Measurements from ENCODE around the gene NAP1L1. TPM values are rescaled to one million over a fixed set of nuclear protein-coding genes. Genes with fewer than 3 reads are reported as not detected.

NAP1L1 gene
- total RNA-seq, 1 donor, result 203 TPM

GRCh38 chr12:76035045-76035444 is 49.4 kb downstream of the NAP1L1 start:
- Histone ChIP-seq H3K4me2 (ENCODE audit: insufficient read depth, low read length) (no peak overlapping the region), H2AFZ (ENCODE audit: low read length) (no peak overlapping the region)

DNA sequence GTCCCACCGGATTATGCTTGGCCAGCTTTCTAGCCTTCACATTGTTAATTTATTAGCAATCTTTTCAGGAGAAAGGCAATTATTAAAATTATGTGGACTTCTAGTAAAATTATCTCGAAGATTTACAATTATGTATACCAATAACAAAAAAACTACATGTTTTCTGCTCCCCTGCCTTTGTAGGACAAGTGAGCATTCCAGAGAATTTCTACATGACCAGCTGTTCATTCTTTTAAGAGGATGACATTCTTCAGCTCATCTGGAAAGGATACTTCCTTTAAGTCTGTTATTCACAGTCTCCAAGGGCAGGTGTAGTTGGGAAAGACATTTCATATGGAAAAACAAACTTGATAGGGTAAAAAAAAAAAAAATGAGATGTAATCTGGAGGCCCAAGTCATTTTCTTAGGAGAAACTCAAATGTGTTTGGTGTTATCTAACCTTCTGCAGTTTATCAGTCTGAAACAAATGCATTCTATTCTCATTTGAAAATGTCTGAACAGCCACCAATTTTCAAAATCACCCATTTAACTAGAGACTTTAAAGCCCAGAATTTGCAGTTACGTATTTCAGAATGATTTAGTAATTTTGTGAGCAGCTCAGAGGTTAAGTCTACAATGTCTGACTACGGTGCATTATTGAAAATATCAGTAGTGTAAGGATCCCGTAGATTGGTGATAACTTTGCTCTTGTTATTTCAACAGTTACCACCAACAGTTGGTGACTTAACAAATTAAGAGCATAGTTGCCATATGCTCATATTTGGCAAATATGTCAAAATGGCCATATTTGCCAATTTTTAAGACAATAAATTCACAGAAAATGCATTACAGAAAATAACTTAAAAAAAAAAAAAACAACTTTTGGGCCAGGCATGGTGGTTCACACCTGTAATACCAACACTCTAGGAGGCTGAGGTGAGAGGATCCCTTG is 51.1 kb downstream of the NAP1L1 start:
- Histone ChIP-seq H3K27ac (ENCODE audit: low read depth, low read length) (peak overlapping the region; percentile 91), H3K36me3 (ENCODE audit: insufficient read depth, low read length) (peaks cover 12% of the 10 kb centered on the region), H3K4me3 (ENCODE audit: insufficient read depth, low read length) (peak overlapping the region; percentile 96), H3K4me1 (ENCODE audit: insufficient read depth, low read length) (peaks cover 31% of the 10 kb centered on the region), H3K9me3 (ENCODE audit: low read depth, low read length) (no peaks in the 10 kb centered on the region), H2AFZ (ENCODE audit: low read length) (no peak overlapping the region), H4K20me1 (ENCODE audit: insufficient read depth, low read length) (peaks cover 11% of the 10 kb centered on the region), H3K79me2 (ENCODE audit: insufficient read depth, low read length) (peaks cover 66% of the 10 kb centered on the region), H3K4me2 (ENCODE audit: insufficient read depth, low read length) (peak overlapping the region; percentile 94), H3K27me3 (ENCODE audit: insufficient read depth, low read length) (no peaks in the 10 kb centered on the region)
- DNase-seq (ENCODE audit: insufficient read length, low spot score, missing footprints), result no peak
- no peak for TF ChIP-seq CTCF (IDR thresholded peaks at IDR 0.05; ENCODE audit: extremely low read depth, low read depth, low read length)

More at GRCh38 chr12:76035045-76035444, 49.4 kb downstream of the NAP1L1 start:
- Histone ChIP-seq H3K36me3 (ENCODE audit: insufficient read depth, low read length) (no peaks in the 10 kb centered on the region), H4K20me1 (ENCODE audit: insufficient read depth, low read length) (peaks cover 5% of the 10 kb centered on the region), H3K27ac (ENCODE audit: low read depth, low read length) (no peak overlapping the region), H3K4me1 (ENCODE audit: insufficient read depth, low read length) (peaks cover 29% of the 10 kb centered on the region), H3K27me3 (ENCODE audit: insufficient read depth, low read length) (no peaks in the 10 kb centered on the region), H3K9me3 (ENCODE audit: low read depth, low read length) (no peaks in the 10 kb centered on the region), H3K79me2 (ENCODE audit: insufficient read depth, low read length) (peaks cover 50% of the 10 kb centered on the region), H3K4me3 (ENCODE audit: insufficient read depth, low read length) (no peak overlapping the region)
- no peak for TF ChIP-seq CTCF (IDR thresholded peaks at IDR 0.05; ENCODE audit: extremely low read depth, low read depth, low read length)
- DNase-seq (ENCODE audit: insufficient read length, low spot score, missing footprints), result no peak

DNA sequence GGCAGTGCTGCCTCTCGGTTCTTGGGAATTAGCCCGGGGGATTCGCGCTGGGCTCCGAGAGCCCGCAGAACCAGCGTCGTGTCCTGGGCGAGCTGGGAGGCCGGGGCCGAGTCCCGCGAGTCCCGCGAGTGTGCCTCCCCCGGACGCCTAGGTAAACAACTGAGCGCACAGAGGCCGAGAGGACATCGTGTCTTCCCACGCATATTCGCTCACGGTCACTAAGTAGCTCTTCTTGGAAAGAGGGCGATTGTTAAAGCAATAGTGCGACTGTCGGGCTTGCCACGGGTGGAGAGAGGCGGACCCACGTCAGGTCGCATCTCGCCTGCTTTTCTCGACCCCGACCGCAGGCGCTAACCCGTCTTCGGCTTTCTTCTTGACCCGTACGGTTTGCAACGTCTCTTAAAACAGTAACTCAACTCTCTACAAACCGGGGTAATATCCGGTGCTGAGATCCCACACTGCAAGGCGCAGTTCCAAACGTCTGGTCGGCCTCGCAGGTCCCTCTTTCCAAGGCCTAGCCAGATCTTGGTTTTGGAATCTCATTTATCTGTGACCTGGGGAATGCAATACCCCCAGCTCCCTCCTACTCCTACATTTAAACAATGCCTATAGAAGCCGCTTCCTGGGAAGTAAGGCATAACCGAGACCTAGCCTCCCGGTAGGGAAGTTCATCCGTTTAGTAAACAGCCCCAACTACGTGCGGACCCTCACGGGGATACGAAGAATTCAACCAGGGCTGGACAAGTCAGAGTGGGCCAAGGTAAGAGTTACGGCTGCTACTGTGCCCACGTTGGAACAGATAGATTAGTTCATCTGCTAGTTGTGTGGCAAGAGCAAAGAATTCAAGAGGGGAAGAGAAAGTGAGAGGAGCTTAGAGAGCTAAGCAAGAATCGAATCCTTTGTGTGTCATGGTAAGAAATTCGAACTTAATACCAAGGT is 52.2 kb downstream of the NAP1L1 start:
- peak overlapping the region; percentile 94 for H3K4me2 ChIP-seq (ENCODE audit: insufficient read depth, low read length)
- TF ChIP-seq CTCF (IDR thresholded peaks at IDR 0.05; ENCODE audit: extremely low read depth, low read depth, low read length), result no peak
- no peaks in the 10 kb centered on the region for H3K9me3 ChIP-seq (ENCODE audit: low read depth, low read length)
- peaks cover 23% of the 10 kb centered on the region for H3K4me1 ChIP-seq (ENCODE audit: insufficient read depth, low read length)
- H3K36me3 ChIP-seq (ENCODE audit: insufficient read depth, low read length), result peaks cover 19% of the 10 kb centered on the region
- peak overlapping the region; percentile 91 for H3K27ac ChIP-seq (ENCODE audit: low read depth, low read length)
- H4K20me1 ChIP-seq (ENCODE audit: insufficient read depth, low read length), result peaks cover 11% of the 10 kb centered on the region
- H3K4me3 ChIP-seq (ENCODE audit: insufficient read depth, low read length), result peak overlapping the region; percentile 96
- H3K27me3 ChIP-seq (ENCODE audit: insufficient read depth, low read length), result no peaks in the 10 kb centered on the region
- H2AFZ ChIP-seq (ENCODE audit: low read length), result peak overlapping the region; percentile 57
- H3K79me2 ChIP-seq (ENCODE audit: insufficient read depth, low read length), result peaks cover 69% of the 10 kb centered on the region
- DNase-seq (ENCODE audit: insufficient read length, low spot score, missing footprints), result peak; percentile 89

Measured in osteoblast (primary cell).